ENCODE data around the gene INPP5A.
A peak's percentile ranks its signal among the peaks of the same experiment; 100 is the strongest.

The INPP5A gene

GRCh38 chr10:132533571-132534260 lies 3.9 kb upstream of the INPP5A start:
- peaks cover 16% of the 10 kb centered on the region for H3K9me3 Mint-ChIP-seq
- H3K4me3 Mint-ChIP-seq = no peak overlapping the region
- DNase-seq (ENCODE audit: low spot score) = no peak
- peaks cover 12% of the 10 kb centered on the region for H3K4me1 Mint-ChIP-seq (ENCODE audit: low read depth)
- no peak overlapping the region for H3K27ac Mint-ChIP-seq
- no peaks in the 10 kb centered on the region for H3K36me3 Mint-ChIP-seq (ENCODE audit: low read depth)
- peaks cover 21% of the 10 kb centered on the region for H3K27me3 Mint-ChIP-seq (ENCODE audit: low read depth)

GRCh38 chr10:132534391-132535064 lies 3.1 kb upstream of the INPP5A start:
- no peak overlapping the region for H3K27ac Mint-ChIP-seq
- no peaks in the 10 kb centered on the region for H3K36me3 Mint-ChIP-seq (ENCODE audit: low read depth)
- H3K9me3 Mint-ChIP-seq = peaks cover 16% of the 10 kb centered on the region
- H3K27me3 Mint-ChIP-seq (ENCODE audit: low read depth) = peaks cover 18% of the 10 kb centered on the region
- DNase-seq (ENCODE audit: low spot score) = no peak
- peak overlapping the region; percentile 41 for H3K4me3 Mint-ChIP-seq
- H3K4me1 Mint-ChIP-seq (ENCODE audit: low read depth) = peaks cover 17% of the 10 kb centered on the region

GRCh38 chr10:132535065-132535651 lies 2.4 kb upstream of the INPP5A start:
- peaks cover 23% of the 10 kb centered on the region for H3K4me1 Mint-ChIP-seq (ENCODE audit: low read depth)
- DNase-seq (ENCODE audit: low spot score) = no peak
- peaks cover 14% of the 10 kb centered on the region for H3K27me3 Mint-ChIP-seq (ENCODE audit: low read depth)
- H3K36me3 Mint-ChIP-seq (ENCODE audit: low read depth) = no peaks in the 10 kb centered on the region
- H3K9me3 Mint-ChIP-seq = peaks cover 15% of the 10 kb centered on the region
- no peak overlapping the region for H3K27ac Mint-ChIP-seq
- peak overlapping the region; percentile 41 for H3K4me3 Mint-ChIP-seq

GRCh38 chr10:132536241-132536876 lies 1.2 kb upstream of the INPP5A start:
- peaks cover 35% of the 10 kb centered on the region for H3K4me1 Mint-ChIP-seq (ENCODE audit: low read depth)
- H3K27ac Mint-ChIP-seq = no peak overlapping the region
- no peak for DNase-seq (ENCODE audit: low spot score)

GRCh38 chr10:132536877-132537683 lies 507 bp upstream of the INPP5A start:
- Mint-ChIP-seq H3K27ac (peak overlapping the region; percentile 41), H3K4me1 (ENCODE audit: low read depth) (peaks cover 40% of the 10 kb centered on the region)

More at GRCh38 chr10:132536241-132536876, 1.2 kb upstream of the INPP5A start:
- H3K27me3 Mint-ChIP-seq (ENCODE audit: low read depth) = peaks cover 12% of the 10 kb centered on the region
- H3K4me3 Mint-ChIP-seq = peak overlapping the region; percentile 70
- H3K9me3 Mint-ChIP-seq = peaks cover 6% of the 10 kb centered on the region
- H3K36me3 Mint-ChIP-seq (ENCODE audit: low read depth) = peaks cover 4% of the 10 kb centered on the region

GRCh38 chr10:132538031-132538789 lies 623 bp downstream of the INPP5A start:
- H3K27ac Mint-ChIP-seq = peak overlapping the region; percentile 81

More at GRCh38 chr10:132536877-132537683, 507 bp upstream of the INPP5A start:
- peaks cover 5% of the 10 kb centered on the region for H3K36me3 Mint-ChIP-seq (ENCODE audit: low read depth)
- peak overlapping the region; percentile 70 for H3K4me3 Mint-ChIP-seq
- H3K27me3 Mint-ChIP-seq (ENCODE audit: low read depth) = peaks cover 9% of the 10 kb centered on the region
- H3K9me3 Mint-ChIP-seq = no peaks in the 10 kb centered on the region
- peak; percentile 100 for DNase-seq (ENCODE audit: low spot score)

GRCh38 chr10:132538790-132539421 lies 1.3 kb downstream of the INPP5A start:
- Mint-ChIP-seq H3K4me3 (peak overlapping the region; percentile 93), H3K27ac (peak overlapping the region; percentile 81), H3K9me3 (no peaks in the 10 kb centered on the region), H3K27me3 (ENCODE audit: low read depth) (peaks cover 9% of the 10 kb centered on the region), H3K4me1 (ENCODE audit: low read depth) (peaks cover 40% of the 10 kb centered on the region), H3K36me3 (ENCODE audit: low read depth) (peaks cover 12% of the 10 kb centered on the region)
- DNase-seq (ENCODE audit: low spot score) = no peak

More at GRCh38 chr10:132538031-132538789, 623 bp downstream of the INPP5A start:
- H3K36me3 Mint-ChIP-seq (ENCODE audit: low read depth) = peaks cover 10% of the 10 kb centered on the region
- DNase-seq (ENCODE audit: low spot score) = no peak
- H3K4me3 Mint-ChIP-seq = peak overlapping the region; percentile 93
- peaks cover 9% of the 10 kb centered on the region for H3K27me3 Mint-ChIP-seq (ENCODE audit: low read depth)
- no peaks in the 10 kb centered on the region for H3K9me3 Mint-ChIP-seq
- H3K4me1 Mint-ChIP-seq (ENCODE audit: low read depth) = peaks cover 40% of the 10 kb centered on the region

- Mint-ChIP-seq H3K4me1 (ENCODE audit: low read depth) (peaks cover 42% of the 10 kb centered on the region), H3K9me3 (no peaks in the 10 kb centered on the region)
- DNase-seq (ENCODE audit: low spot score) = peak; percentile 33
These were observed 1.8 kb downstream of the INPP5A start for GRCh38 chr10:132539431-132539839.

GRCh38 chr10:132539894-132540293 lies 2.3 kb downstream of the INPP5A start:
- peak overlapping the region; percentile 81 for H3K27ac Mint-ChIP-seq
- peaks cover 46% of the 10 kb centered on the region for H3K4me1 Mint-ChIP-seq (ENCODE audit: low read depth)
- peaks cover 15% of the 10 kb centered on the region for H3K36me3 Mint-ChIP-seq (ENCODE audit: low read depth)
- H3K9me3 Mint-ChIP-seq = no peaks in the 10 kb centered on the region
- peaks cover 5% of the 10 kb centered on the region for H3K27me3 Mint-ChIP-seq (ENCODE audit: low read depth)
- H3K4me3 Mint-ChIP-seq = peak overlapping the region; percentile 93
- DNase-seq (ENCODE audit: low spot score) = peak; percentile 48

More at GRCh38 chr10:132539431-132539839, 1.8 kb downstream of the INPP5A start:
- Mint-ChIP-seq H3K4me3 (peak overlapping the region; percentile 93), H3K36me3 (ENCODE audit: low read depth) (peaks cover 14% of the 10 kb centered on the region), H3K27ac (peak overlapping the region; percentile 81), H3K27me3 (ENCODE audit: low read depth) (peaks cover 8% of the 10 kb centered on the region)

- no peak for DNase-seq (ENCODE audit: low spot score)
- Mint-ChIP-seq H3K9me3 (no peaks in the 10 kb centered on the region), H3K4me1 (ENCODE audit: low read depth) (peaks cover 45% of the 10 kb centered on the region), H3K36me3 (ENCODE audit: low read depth) (peaks cover 15% of the 10 kb centered on the region), H3K27me3 (ENCODE audit: low read depth) (no peaks in the 10 kb centered on the region), H3K4me3 (peak overlapping the region; percentile 93), H3K27ac (peak overlapping the region; percentile 81)
These were observed 2.9 kb downstream of the INPP5A start for GRCh38 chr10:132540456-132540855.

GRCh38 chr10:132541129-132541528 lies 3.5 kb downstream of the INPP5A start:
- peaks cover 15% of the 10 kb centered on the region for H3K36me3 Mint-ChIP-seq (ENCODE audit: low read depth)
- no peak for DNase-seq (ENCODE audit: low spot score)
- peak overlapping the region; percentile 81 for H3K27ac Mint-ChIP-seq
- peaks cover 45% of the 10 kb centered on the region for H3K4me1 Mint-ChIP-seq (ENCODE audit: low read depth)
- H3K27me3 Mint-ChIP-seq (ENCODE audit: low read depth) = no peaks in the 10 kb centered on the region
- H3K4me3 Mint-ChIP-seq = peak overlapping the region; percentile 93
- no peaks in the 10 kb centered on the region for H3K9me3 Mint-ChIP-seq

GRCh38 chr10:132541601-132542011 lies 4.0 kb downstream of the INPP5A start:
- Mint-ChIP-seq H3K4me3 (peak overlapping the region; percentile 93), H3K9me3 (no peaks in the 10 kb centered on the region), H3K27me3 (ENCODE audit: low read depth) (no peaks in the 10 kb centered on the region), H3K27ac (peak overlapping the region; percentile 43), H3K36me3 (ENCODE audit: low read depth) (peaks cover 15% of the 10 kb centered on the region), H3K4me1 (ENCODE audit: low read depth) (peaks cover 42% of the 10 kb centered on the region)
- no peak for DNase-seq (ENCODE audit: low spot score)
